ENCODE measurements around the gene IER5L.

DNA sequence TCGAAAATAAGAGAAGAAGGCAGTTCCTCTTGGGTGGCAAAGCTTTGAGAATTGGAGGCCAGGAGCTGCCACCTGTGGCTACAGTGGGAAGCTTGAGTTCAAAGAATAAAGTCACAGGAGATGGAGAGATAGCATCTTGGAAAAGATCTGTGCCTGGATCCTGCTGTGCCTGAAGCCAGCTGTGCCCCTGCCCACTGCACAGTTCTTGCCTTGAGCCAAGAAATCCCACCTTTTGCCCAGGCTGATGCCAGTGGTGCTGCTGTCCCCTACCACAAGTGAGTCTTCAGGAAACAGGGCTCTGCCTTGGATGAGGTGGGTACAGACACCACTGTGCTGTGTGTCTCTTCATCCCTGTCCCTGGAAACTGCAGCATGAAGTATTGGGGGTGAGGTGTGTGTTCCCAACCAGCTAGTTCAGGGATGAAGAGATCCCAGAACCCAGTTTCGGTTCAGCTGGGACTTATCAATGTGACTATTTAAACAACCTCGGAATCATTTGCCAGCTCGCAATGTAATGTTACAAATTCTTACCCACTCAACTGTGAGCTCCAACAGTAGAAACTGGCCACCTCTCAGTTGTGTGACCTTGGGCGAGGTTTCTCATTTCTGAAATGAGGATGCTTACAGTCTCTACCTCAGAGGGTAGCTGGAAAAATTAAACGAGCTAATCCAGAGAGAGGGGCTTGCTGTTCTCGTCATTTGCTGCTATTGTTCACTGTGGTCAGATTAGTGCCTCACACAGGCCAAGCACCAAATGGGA is 5.9 kb downstream of the IER5L start:
- no peak for TF ChIP-seq POLR2AphosphoS5 (IDR thresholded peaks at IDR 0.05; ENCODE audit: low read depth, low read length)
- no peak for TF ChIP-seq SIN3A (IDR thresholded peaks at IDR 0.05; ENCODE audit: borderline replicate concordance, insufficient read depth, low read length)
- TF ChIP-seq, protein P1, sequence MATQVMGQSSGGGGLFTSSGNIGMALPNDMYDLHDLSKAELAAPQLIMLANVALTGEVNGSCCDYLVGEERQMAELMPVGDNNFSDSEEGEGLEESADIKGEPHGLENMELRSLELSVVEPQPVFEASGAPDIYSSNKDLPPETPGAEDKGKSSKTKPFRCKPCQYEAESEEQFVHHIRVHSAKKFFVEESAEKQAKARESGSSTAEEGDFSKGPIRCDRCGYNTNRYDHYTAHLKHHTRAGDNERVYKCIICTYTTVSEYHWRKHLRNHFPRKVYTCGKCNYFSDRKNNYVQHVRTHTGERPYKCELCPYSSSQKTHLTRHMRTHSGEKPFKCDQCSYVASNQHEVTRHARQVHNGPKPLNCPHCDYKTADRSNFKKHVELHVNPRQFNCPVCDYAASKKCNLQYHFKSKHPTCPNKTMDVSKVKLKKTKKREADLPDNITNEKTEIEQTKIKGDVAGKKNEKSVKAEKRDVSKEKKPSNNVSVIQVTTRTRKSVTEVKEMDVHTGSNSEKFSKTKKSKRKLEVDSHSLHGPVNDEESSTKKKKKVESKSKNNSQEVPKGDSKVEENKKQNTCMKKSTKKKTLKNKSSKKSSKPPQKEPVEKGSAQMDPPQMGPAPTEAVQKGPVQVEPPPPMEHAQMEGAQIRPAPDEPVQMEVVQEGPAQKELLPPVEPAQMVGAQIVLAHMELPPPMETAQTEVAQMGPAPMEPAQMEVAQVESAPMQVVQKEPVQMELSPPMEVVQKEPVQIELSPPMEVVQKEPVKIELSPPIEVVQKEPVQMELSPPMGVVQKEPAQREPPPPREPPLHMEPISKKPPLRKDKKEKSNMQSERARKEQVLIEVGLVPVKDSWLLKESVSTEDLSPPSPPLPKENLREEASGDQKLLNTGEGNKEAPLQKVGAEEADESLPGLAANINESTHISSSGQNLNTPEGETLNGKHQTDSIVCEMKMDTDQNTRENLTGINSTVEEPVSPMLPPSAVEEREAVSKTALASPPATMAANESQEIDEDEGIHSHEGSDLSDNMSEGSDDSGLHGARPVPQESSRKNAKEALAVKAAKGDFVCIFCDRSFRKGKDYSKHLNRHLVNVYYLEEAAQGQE (IDR thresholded peaks at IDR 0.05; ENCODE audit: insufficient read depth in 1 of 2, low read depth in 2 of 2, low read length in 2 of 2) = no peak
- TF ChIP-seq TAF1 (IDR thresholded peaks at IDR 0.05; ENCODE audit: borderline replicate concordance, insufficient read depth, low read length) = no peak
- no peak for TF ChIP-seq FOXP2 (optimal IDR thresholded peaks at IDR 0.05; ENCODE audit: borderline replicate concordance, extremely low read depth, extremely low read length, insufficient read depth)
